Tibial nerve (tissue), 4 donors: ENCODE data around the gene LDLRAD1. TPM values are rescaled to one million over a fixed set of nuclear protein-coding genes. Genes with fewer than 3 reads are reported as not detected.
"Not testable (repeated sequence)": the region's sequence is repeated elsewhere in the genome, so short reads cannot be mapped to it uniquely, and the experiment has no call there.

ENCODE experiments used
- DNase-seq, 2 donors: peaks; one replicate each; pipeline ENCODE4 v3.0.0-alpha.2; 2019; ENCODE audit warnings: low spot score in 2 of 2
- H3K27ac ChIP-seq, 4 donors: fragments of 200-600 bp; sonication (generic) in 3 of 4; one replicate each; pipeline ENCODE4 v1.5.1; 2017 to 2019; ENCODE audit warnings: mild to moderate bottlenecking in 1 of 4
- H3K27me3 ChIP-seq, 2 donors: fragments of 200-600 bp; sonication (generic) in 1 of 2; one replicate each; pipeline versions ENCODE4 v1.5.1 to v1.6.0; 2017 to 2019
- H3K36me3 ChIP-seq, 3 donors: fragments of 200-600 bp; sonication (generic); one replicate each; pipeline ENCODE4 v1.5.1; 2018 to 2019
- H3K4me1 ChIP-seq, 4 donors: fragments of 200-600 bp; sonication (generic) in 3 of 4; one replicate each; pipeline ENCODE4 v1.5.1; 2017 to 2019
- H3K4me3 ChIP-seq, 4 donors: fragments of 200-600 bp; sonication (generic) in 3 of 4; one replicate each; pipeline ENCODE4 v1.5.1; 2017 to 2019; ENCODE audit warnings: mild to moderate bottlenecking in 1 of 4, moderate library complexity in 1 of 4
- H3K9me3 ChIP-seq, 4 donors: fragments of 200-600 bp; sonication (generic) in 3 of 4; one replicate each; pipeline ENCODE4 v1.5.1; 2017 to 2019
- CTCF ChIP-seq, 5 experiments: fragments of 200-600 bp in 3 of 5; fragments of 450-650 bp in 2 of 5; sonication (generic) in 3 of 5; IDR thresholded peaks; one replicate each; pipeline ENCODE4 v1.5.1; 2016 to 2019; ENCODE audit warnings: antibody characterized with exemption in 5 of 5, mild to moderate bottlenecking in 3 of 5, moderate library complexity in 2 of 5
- EP300 ChIP-seq, 2 donors: sonication (generic); formaldehyde crosslinking; IDR thresholded peaks; one replicate each; pipeline ENCODE4 v1.6.1; 2017; ENCODE audit warnings: antibody characterized with exemption in 2 of 2, mild to moderate bottlenecking in 1 of 2
- POLR2A ChIP-seq, 2 donors: fragments of 450-650 bp; IDR thresholded peaks; one replicate each; pipeline ENCODE4 v1.6.1; 2017; ENCODE audit warnings: antibody characterized with exemption in 2 of 2, mild to moderate bottlenecking in 2 of 2, moderate library complexity in 2 of 2
- WGBS, 2 donors: methylation state at CpG; one replicate each; pipeline ENCODE4 v1.1.5; 2018; 5-methylcytosine and 5-hydroxymethylcytosine counted together
- total RNA-seq, 4 donors: library from RNA; depleted of rRNA; stranded (reverse); fragments of >200 nt; gene quantifications; one replicate each; pipeline ENCODE4 v1.1.0, GENCODE V29; 2016

LDLRAD1 gene
- total RNA-seq, 4 donors from 2014 or later, result not detected

GRCh38 chr1:54001591-54001990 is 16.4 kb downstream of the LDLRAD1 start:
- DNase-seq, result no peak
- Histone ChIP-seq H3K4me1 (no peaks in the 10 kb centered on the region), H3K4me3 (no peak overlapping the region), H3K36me3 (no peaks in the 10 kb centered on the region), H3K27ac (no peak overlapping the region), H3K9me3 (no peaks in the 10 kb centered on the region), H3K27me3 (no peaks in the 10 kb centered on the region)
- WGBS, 2 donors, result 51 to 54% methylated on average over 3 of the region's 3 CpGs
- TF ChIP-seq CTCF (IDR thresholded peaks at IDR 0.05), result no peak
- TF ChIP-seq EP300 (IDR thresholded peaks at IDR 0.05), result no peak

- TF ChIP-seq EP300 (IDR thresholded peaks at IDR 0.05), result no peak
- Histone ChIP-seq H3K27me3 (no peaks in the 10 kb centered on the region), H3K4me1 (no peaks in the 10 kb centered on the region), H3K27ac (no peak overlapping the region), H3K4me3 (no peak overlapping the region), H3K9me3 (no peaks in the 10 kb centered on the region), H3K36me3 (no peaks in the 10 kb centered on the region)
- no peak for DNase-seq
Observed at GRCh38 chr1:53999920-54000319, 18.1 kb downstream of the LDLRAD1 start.

DNA sequence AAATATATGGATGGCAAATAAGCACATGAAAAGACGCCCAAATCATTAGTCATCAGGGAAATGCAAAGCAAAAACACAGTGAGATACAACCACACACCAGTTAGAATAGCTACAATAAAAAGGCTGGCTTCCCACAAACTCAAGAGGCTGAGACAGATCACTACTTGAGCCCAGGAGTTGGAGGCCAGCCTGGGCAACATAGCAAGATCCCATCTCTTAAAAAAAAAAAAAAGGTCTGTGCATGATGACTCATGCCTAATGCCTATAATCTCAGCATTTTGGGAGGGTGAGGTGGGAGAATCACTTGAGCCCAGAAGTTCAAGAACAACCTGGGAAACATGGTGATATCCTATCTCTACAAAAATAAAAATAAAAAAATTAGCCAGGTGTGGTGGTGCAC is 19.8 kb downstream of the LDLRAD1 start:
- Histone ChIP-seq H3K27me3 (no peaks in the 10 kb centered on the region), H3K9me3 (no peaks in the 10 kb centered on the region), H3K4me1 (no peaks in the 10 kb centered on the region), H3K27ac (no peak overlapping the region), H3K4me3 (no peak overlapping the region), H3K36me3 (no peaks in the 10 kb centered on the region)
- TF ChIP-seq POLR2A (IDR thresholded peaks at IDR 0.05) (no peak), EP300 (IDR thresholded peaks at IDR 0.05) (no peak), CTCF (IDR thresholded peaks at IDR 0.05) (no peak)
- no peak for DNase-seq
- 93 to 96% methylated on average over 1 of the region's 1 CpG for WGBS, 2 donors

- TF ChIP-seq POLR2A (IDR thresholded peaks at IDR 0.05) (no peak), EP300 (IDR thresholded peaks at IDR 0.05) (no peak), CTCF (IDR thresholded peaks at IDR 0.05) (no peak)
- no peak for DNase-seq
- H3K4me1 ChIP-seq, result no peaks in the 10 kb centered on the region
- no peak overlapping the region for H3K4me3 ChIP-seq
- H3K27ac ChIP-seq, result no peak overlapping the region
- no peaks in the 10 kb centered on the region for H3K36me3 ChIP-seq
- H3K27me3 ChIP-seq, result no peaks in the 10 kb centered on the region
- H3K9me3 ChIP-seq, result no peaks in the 10 kb centered on the region
- 81 to 84% methylated on average over 1 of the region's 1 CpG for WGBS, 2 donors
Observed at GRCh38 chr1:53995683-53996082, 22.3 kb downstream of the LDLRAD1 start.

GRCh38 chr1:53994516-53994915 is 23.5 kb downstream of the LDLRAD1 start:
- H3K36me3 ChIP-seq, H3K27me3 ChIP-seq, H3K4me1 ChIP-seq, H3K4me3 ChIP-seq, DNase-seq, H3K27ac ChIP-seq, H3K9me3 ChIP-seq: not testable (repeated sequence)
- WGBS, 2 donors, result 86 to 93% methylated on average over 2 of the region's 2 CpGs

- Histone ChIP-seq H3K4me1 (no peaks in the 10 kb centered on the region), H3K4me3 (no peak overlapping the region), H3K36me3 (no peaks in the 10 kb centered on the region), H3K27ac (no peak overlapping the region), H3K27me3 (no peaks in the 10 kb centered on the region), H3K9me3 (no peaks in the 10 kb centered on the region)
- TF ChIP-seq CTCF (IDR thresholded peaks at IDR 0.05) (no peak), EP300 (IDR thresholded peaks at IDR 0.05) (no peak), POLR2A (IDR thresholded peaks at IDR 0.05) (no peak)
- DNase-seq, result no peak
- WGBS, 2 donors, result 76 to 77% methylated on average over 3 to 4 of the region's 4 CpGs
Observed at GRCh38 chr1:53992085-53992874, 25.7 kb downstream of the LDLRAD1 start.
